ENCODE measurements around the gene FNIP1.
A peak's percentile ranks its signal among the peaks of the same experiment; 100 is the strongest.

GRCh38 chr5:131671994-131672655 lies 124.7 kb downstream of the FNIP1 start:
- no peak for TF ChIP-seq NFE2L1 (tag; IDR thresholded peaks at IDR 0.05; ENCODE audit: borderline replicate concordance, low read depth)
- TF ChIP-seq CTCF (IDR thresholded peaks at IDR 0.05 in 2 of 3, conservative IDR thresholded peaks at IDR 0.05 in 1 of 3; ENCODE audit: insufficient read depth in 2 of 3, low read depth in 1 of 3, low read length in 3 of 3), result no peak
- TF ChIP-seq TARDBP (IDR thresholded peaks at IDR 0.05), result no peak
- TF ChIP-seq EZH2 (IDR thresholded peaks at IDR 0.05; ENCODE audit: borderline replicate concordance, low read depth, low read length), result no peak
- 0 out of 2 replicates have a peak, but pooled peaks have one; percentile 19 for TF ChIP-seq DPF2 (IDR thresholded peaks at IDR 0.05)
- TF ChIP-seq THAP7 (CRISPR knock-in tag; IDR thresholded peaks at IDR 0.05), result no peak
- TF ChIP-seq ZHX1 (conservative IDR thresholded peaks at IDR 0.05; ENCODE audit: low read length), result no peak
- no peak for TF ChIP-seq HLTF (IDR thresholded peaks at IDR 0.05)
- TF ChIP-seq ZNF436 (CRISPR knock-in tag; IDR thresholded peaks at IDR 0.05), result no peak
- TF ChIP-seq PBX2 (CRISPR knock-in tag; IDR thresholded peaks at IDR 0.05; ENCODE audit: low read depth), result no peak
- TF ChIP-seq PBX2 (tag; conservative IDR thresholded peaks at IDR 0.05; ENCODE audit: low read depth), result peak; percentile 59; the same call in 1 of the 2 replicates
- no peak for TF ChIP-seq MLX (CRISPR knock-in tag; conservative IDR thresholded peaks at IDR 0.05)
- no peak for TF ChIP-seq HNRNPL (IDR thresholded peaks at IDR 0.05; ENCODE audit: low read depth, low read length)
- no peak for TF ChIP-seq ZNF79 (CRISPR knock-in tag; IDR thresholded peaks at IDR 0.05; ENCODE audit: low read depth)
- TF ChIP-seq ELF1 (tag; IDR thresholded peaks at IDR 0.05), result no peak

Data from K562 (cell line).